GM18858 (cell line): ENCODE measurements around the gene ZNF652.
"Not testable (repeated sequence)": the region's sequence is repeated elsewhere in the genome, so short reads cannot be mapped to it uniquely, and the experiment has no call there.

Source experiments
- ATAC-seq: cut with Tn5 transposase; IDR thresholded peaks from one replicate; pipeline ENCODE4 v1.9.1; 2021; ENCODE audit not compliant: unreplicated experiment

Gene ZNF652

DNA sequence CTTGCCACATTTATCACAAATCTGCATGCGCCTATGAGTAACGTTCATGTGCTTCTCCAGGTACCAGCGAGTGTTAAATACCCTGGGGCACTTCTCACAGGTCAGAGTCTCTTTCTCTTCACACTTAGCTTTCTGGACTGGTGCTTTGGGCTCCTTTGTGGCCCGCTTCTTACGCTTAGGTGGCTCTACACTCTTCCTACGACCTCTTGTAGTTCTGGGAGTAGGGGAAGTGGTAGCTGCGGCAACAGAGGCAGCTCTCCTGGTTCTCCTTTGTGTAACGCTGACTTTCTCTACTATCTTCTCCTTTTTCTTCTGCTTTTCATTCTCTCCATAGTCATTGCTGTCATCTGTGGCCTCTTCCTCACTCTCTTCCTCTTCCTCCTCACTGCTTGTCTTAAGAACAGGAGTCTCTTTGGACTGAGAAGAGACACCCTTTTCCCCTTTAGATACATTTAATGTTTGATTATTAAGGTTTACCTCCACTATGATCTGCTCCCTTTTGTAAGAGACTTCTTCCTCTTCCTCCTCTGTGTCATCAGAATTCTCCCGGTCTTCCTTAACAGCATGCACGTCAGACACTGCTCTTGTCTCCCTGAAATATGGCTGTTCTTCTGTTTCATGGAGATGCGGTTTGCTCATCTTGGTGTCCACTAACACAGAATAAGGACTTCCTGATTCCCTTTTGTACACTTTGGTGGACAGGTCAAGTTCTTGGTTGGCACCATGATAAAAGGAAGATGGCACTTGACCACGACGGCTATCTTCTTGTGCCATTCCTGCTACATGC is 45.0 kb downstream of the ZNF652 start:
- ATAC-seq: no peak

DNA sequence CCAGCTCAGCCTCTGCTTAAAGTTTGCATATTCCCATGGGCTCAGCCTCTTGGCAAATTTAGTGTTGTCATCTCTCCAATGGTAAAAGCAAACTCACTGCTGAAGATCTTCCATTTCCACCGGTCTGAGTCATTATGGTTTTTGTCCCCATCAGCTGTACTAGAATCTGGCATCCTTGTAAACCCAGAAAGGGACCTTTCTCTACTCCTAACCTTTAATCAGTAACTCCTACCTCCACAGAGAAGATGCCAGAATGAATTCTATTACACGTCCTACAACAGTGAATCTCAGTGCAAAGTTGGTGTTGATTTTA is 45.8 kb downstream of the ZNF652 start:
- no peak for ATAC-seq

GRCh38 chr17:49315551-49316257 is 46.3 kb downstream of the ZNF652 start:
- ATAC-seq: no peak

GRCh38 chr17:49312722-49313121 is 49.3 kb downstream of the ZNF652 start:
- no peak for ATAC-seq

DNA sequence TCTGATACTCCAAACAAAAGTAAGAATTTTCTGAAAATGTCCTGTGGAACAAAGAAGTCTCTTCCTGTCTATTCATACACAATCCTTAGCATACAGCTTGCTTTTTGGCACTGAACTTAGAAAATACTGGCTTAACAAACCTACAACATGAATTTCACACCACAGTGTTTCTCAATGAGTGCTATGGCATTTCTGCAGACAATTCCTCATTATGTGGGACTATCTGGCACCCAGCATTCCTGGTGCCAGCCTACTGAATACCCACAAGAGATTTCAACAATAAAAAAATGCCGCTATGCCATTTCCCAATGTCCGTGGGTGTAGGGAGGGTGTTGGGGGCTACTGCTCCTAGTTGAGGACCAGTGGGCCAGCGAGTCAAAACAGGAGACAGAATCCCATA is 62.1 kb downstream of the ZNF652 start:
- no peak for ATAC-seq

DNA sequence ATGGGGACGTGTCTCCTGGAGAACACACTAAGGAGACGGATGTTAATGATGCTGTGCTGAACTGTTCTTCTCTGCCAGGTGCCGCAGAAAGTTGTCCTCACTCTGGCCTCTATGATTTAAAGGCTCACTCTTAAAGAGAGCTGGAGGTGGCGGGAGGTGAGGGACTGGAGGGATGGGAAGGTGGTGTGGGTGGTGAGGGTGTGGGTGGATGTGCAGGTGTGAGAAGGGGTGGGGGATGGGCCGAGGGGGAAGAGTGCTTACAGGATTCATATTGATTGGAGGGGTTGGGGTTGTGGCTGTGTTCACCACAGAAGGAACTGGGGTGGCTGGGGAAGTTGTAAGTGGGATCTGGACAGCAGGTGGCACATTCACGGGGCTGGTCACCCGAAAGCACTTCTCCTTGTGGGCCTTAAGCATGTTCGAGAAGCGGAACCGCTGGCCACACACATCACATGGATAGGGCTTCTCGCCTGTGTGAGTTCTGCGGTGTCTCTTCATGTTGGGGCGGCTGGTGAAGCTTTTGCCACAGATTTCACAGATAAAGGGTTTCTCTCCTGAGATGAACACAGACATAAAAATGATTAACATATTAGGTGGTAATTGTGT is 63.6 kb downstream of the ZNF652 start:
- no peak for ATAC-seq

DNA sequence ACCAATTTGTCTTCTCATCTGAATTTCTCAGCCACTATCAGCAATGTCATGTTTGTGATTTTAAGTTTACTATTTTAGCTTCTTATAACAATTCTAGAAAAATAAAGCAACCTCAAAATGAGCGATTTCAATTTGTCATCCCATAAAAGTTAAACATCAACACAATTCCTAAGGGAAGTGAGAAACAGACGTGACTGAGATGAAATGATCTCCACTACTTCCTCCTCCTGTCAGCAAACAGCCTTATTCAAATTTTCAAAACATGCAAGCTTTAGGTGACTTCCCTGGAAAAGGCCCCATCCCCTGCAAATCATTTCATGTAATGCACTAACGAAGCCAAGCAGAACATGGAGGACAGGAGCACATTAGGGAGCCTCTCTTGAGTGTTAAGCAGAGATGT is 64.9 kb downstream of the ZNF652 start:
- no peak for ATAC-seq

- ATAC-seq: no peak
Measured at GRCh38 chr17:49294122-49294521, 67.9 kb downstream of the ZNF652 start.

- no peak for ATAC-seq
Measured at GRCh38 chr17:49292901-49293300, 69.1 kb downstream of the ZNF652 start.

DNA sequence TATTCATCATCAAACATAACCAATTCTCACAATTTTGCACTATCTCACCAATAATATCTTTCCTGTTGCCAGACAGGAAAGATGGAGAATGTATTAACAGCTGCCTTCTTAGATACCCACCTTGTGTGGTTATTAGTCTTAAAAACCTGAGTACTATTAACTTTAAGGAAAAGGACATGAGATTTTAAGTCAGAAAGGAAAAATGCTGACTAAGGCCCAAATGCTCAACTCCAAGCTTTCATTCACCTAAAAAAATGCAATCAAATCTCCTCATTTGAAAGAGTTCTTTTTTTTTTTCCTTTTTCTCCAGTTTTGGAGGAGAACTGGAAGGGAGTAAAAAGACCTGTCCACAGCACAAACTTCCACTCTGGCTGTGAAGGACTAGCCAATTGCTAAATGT is 70.1 kb downstream of the ZNF652 start:
- no peak for ATAC-seq

- ATAC-seq: no peak
Measured at GRCh38 chr17:49290690-49291359, 71.2 kb downstream of the ZNF652 start.

DNA sequence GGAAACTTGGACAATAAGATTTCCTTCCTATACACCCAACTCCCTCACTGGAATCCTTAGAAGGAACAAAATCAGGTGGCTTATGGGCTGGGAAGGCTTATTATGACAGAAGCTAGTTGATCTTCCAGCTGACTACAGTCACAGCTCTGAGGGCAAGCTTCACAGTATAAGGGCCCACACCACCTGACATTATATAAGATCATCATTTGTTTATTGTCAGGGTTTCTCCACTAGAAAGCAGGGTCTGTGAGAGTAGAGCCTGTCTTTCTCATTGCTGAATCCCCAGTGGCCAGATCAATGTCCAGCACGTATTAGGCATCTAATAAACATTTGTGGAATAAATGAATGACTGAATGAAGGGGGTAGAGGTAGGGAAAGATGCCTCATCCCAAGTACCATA is 73.7 kb downstream of the ZNF652 start:
- no peak for ATAC-seq

GRCh38 chr17:49287481-49287880 is 74.6 kb downstream of the ZNF652 start:
- no peak for ATAC-seq

GRCh38 chr17:49286261-49286973 is 75.6 kb downstream of the ZNF652 start:
- not testable (repeated sequence) for ATAC-seq

DNA sequence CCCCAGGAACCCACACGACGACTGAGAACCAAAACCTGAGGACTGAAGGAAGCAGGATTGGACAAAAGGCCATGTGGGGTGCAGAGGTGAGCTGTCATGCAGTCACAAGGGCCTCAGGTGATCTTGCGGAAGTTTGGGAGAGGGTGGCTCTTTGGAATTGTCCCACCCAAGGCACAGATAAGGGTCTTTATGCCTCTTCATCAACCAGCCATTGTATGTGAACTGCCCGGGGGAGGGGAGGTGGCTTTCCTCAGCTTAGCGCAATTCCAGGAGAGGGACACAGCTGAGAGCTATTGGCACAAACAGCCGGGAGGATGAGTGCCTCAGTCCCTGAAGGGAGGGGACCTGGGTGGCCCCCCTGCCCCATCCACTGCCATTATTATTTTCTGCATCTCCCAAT is 76.3 kb downstream of the ZNF652 start:
- ATAC-seq: no peak

DNA sequence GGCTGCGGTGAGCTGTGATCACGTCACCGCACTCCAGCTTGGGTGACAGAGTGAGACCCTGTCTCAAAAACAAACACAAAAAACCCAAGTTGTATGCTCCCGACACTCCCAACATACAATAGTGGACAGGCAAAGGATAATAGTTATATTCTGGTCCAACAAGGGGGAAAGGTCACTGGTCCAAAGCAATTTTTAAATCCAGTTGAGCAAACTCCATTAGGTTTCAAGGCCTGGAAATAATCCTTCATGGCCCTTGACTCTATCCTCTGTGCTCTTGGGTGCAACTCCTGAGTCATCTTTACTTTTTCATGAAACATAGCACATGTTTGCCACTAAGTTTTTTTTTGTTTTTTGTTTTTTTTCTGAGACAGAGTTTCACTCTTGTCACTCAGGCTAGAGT is 81.1 kb downstream of the ZNF652 start:
- no peak for ATAC-seq

GRCh38 chr17:49280061-49280460 is 82.0 kb downstream of the ZNF652 start:
- ATAC-seq: no peak

DNA sequence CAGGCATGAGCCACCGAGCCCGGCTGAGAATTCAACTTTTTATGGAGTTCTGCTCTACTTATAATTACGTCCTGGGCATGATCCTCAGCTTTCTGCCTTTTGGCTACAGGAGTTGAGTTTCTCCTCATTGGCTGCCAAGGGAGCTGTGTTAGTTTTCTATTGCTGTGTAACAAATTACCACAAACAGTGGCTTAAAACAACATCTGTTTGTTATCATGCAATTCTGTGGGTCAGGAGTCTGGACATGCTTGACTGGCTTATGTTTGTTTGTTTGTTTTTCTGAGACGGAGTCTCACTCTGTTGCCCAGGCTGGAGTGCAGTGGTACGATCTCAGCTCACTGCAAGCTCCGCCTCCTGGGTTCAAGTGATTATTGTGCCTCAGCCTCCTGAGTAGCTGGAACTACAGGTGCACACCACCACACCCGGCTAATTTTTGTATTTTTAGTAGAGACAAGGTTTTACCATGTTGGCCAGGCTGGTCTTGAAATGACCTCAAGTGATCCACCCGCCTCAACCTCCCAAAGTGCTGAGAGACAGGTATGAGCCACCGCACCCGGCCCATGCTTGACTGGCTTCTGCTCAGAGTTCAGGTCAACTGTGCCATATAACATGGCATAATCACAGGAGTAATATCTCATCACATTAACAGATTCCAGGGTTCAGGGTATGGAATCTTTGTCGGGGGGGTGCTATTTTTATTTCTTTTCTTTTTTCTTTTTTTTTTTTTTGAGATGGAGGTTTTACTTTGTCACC is 82.6 kb downstream of the ZNF652 start:
- not testable (repeated sequence) for ATAC-seq

- no peak for ATAC-seq
Measured at GRCh38 chr17:49278076-49278475, 84.0 kb downstream of the ZNF652 start.

- no peak for ATAC-seq
Measured at GRCh38 chr17:49277638-49278037, 84.4 kb downstream of the ZNF652 start.
